ENCODE measurements around the gene LNX2.
A peak's percentile ranks its signal among the peaks of the same experiment; 100 is the strongest.

The LNX2 gene

GRCh38 chr13:27620377-27621115 lies at the start of gene LNX2:
LNX2 (minus strand) TSS chr13:27620529; CDS start chr13:27581703, 38,826 bp downstream.
- DNase-seq (ENCODE audit: low read depth, low spot score) = peak; percentile 96

DNA sequence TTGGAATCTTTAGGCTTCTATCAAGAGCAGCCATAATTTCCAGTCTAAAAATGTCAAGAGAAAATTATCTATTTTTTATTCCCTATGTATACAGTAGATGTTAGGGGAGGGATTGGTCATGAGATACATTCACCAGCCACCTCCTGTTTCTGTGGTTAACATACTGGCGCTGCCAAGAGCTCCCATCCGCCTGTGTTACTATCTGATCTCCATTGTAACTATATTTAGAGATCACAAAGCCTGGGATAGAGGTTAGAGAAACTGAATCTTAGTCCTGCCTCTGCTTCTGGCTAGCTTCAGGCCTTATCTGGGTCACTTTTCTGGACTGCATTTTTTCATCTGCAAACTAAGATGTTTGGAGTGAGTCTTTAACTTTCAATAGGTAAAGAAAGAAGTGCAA lies 47.6 kb upstream of the LNX2 start:
- no peak for DNase-seq (ENCODE audit: low read depth, low spot score)

GRCh38 chr13:27666951-27667350 lies 46.6 kb upstream of the LNX2 start:
- DNase-seq (ENCODE audit: low read depth, low spot score) = no peak

DNA sequence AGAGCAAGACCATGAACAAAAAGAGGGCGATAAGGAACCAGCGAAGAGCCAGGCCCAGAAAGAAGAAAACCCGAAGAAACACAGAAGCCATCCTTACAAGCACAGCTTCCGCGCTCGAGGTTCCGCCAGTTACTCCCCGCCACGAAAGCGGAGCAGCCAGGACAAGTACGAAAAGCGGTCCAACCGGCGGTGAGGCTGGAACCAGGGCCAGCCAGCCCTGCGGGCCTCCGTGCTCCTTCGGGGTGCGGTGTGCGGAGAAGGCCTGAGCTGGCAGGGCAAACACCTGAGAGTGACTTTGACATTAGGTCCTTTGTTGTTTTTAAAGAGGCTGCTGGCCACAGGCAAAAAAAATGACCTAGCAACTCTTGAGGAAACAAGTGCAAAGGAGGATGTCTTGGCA lies 45.4 kb upstream of the LNX2 start:
- no peak for DNase-seq (ENCODE audit: low read depth, low spot score)

DNA sequence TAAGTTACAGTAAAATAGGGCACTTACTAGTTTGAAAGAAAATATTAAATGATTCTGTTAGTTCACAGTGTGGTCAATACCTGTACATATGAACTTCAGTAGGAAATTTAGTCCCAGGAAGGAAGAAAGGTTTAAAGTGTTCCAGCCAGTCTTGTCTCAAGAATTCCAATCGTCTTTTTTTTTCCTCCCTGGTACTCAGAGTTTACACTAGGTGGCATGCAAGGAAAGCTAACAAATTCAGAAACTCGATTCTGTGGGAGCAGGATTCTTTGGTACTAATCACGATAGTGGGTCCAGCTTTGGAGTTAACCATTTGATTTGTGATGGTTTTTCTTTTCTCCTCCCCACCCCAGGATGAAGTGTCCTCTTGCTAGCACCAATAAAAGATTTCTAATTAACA lies 45.0 kb upstream of the LNX2 start:
- DNase-seq (ENCODE audit: low read depth, low spot score) = no peak

- no peak for DNase-seq (ENCODE audit: low read depth, low spot score)
Measured at GRCh38 chr13:27663947-27664346, 43.6 kb upstream of the LNX2 start.

GRCh38 chr13:27662738-27663470 lies 42.6 kb upstream of the LNX2 start:
- DNase-seq (ENCODE audit: low read depth, low spot score) = no peak

DNA sequence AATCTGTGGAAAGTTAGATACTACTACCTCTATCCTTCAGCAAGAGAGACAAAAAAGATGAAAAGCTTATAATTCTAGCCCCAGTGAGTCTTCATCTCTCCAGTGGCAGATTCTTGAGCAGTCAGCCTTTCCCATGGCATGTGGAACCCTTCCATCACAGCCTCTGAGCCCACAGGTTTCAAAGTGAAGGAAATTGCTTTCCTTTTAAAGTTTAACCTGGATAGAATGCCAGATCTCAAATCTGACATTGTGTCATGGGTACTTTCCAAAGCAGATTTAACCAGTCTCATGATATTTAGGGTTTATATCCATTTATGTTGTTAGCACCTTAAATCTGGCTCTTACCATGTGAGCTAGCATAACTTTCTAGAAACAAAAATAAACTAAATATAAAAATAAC lies 40.7 kb upstream of the LNX2 start:
- DNase-seq (ENCODE audit: low read depth, low spot score) = no peak

- DNase-seq (ENCODE audit: low read depth, low spot score) = no peak
Measured at GRCh38 chr13:27660511-27660910, 40.2 kb upstream of the LNX2 start.

GRCh38 chr13:27659145-27659865 lies 39.0 kb upstream of the LNX2 start:
- no peak for DNase-seq (ENCODE audit: low read depth, low spot score)

DNA sequence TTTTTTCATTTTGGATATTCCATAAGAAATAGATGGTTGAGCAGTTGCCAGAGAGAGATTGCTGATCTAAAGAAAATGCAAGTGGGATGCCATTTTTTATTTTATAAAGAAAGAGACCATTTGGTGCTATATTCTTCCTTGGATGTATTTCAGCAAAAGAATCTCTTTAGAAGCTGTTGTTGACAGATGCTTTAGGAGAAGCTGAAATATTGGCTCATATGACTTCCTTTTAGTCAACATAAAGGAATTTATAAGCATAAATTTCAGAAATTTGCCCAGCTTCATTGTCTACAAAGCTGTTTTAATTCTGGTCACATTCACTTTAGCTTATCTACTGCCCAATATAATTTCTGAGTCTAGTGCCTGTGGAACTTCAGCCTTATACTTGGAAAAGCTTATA lies 38.2 kb upstream of the LNX2 start:
- no peak for DNase-seq (ENCODE audit: low read depth, low spot score)

- DNase-seq (ENCODE audit: low read depth, low spot score) = no peak
Measured at GRCh38 chr13:27657724-27658123, 37.4 kb upstream of the LNX2 start.

DNA sequence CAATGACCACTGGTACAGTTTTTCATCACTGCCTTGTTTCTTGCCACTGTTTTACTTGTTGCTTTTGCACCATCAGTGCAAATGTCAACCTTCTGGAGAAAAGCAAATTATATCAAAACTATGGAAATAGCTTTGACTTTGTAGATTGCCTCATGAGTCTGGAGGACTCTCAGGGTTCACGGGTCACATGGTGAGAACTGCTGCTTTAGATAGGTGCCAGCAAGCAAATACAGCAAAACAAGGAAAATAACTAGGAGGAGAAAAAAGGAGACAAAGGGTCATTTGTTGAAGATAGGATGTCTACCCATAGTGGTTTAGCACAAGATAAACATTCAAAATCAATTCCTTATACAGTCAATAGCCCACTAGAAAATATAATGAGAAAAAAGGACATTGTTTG lies 34.5 kb upstream of the LNX2 start:
- DNase-seq (ENCODE audit: low read depth, low spot score) = no peak

DNA sequence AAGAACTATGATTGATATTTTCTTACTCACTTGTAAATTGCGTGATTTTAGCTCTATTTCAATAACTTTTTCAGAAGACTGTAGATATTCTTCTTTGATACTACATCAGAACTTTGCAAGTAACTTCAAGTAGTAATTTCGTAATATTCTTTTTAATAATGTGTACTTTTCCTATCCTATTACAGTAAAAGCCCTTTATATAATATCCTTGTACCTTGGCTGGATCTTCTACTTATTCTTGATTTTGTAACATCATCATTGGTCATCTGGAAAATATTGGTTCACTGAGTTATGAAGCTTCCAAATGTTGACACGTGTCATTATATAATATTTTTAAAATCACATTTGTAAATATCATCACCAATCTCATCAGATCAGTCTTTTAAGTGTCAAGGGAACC lies 33.7 kb upstream of the LNX2 start:
- DNase-seq (ENCODE audit: low read depth, low spot score) = no peak

DNA sequence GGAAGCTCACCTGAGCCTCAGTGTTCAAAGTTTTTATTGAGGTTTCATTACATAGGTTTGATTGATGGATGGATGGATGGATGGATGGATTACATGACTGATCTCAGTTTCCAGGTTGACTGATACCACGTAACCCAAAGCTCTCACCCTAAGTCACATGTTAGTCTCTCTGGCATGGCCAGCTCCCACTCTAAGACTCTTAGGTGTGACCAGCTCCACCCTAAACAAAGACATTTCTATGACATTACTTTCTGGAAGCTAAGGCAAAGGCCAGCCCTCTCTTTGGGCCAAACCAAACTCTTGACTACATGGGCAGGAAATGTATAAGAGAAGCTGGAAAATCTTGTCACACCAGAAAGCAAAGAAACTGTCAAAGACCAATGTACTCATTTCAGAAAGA lies 30.0 kb upstream of the LNX2 start:
- no peak for DNase-seq (ENCODE audit: low read depth, low spot score)

- DNase-seq (ENCODE audit: low read depth, low spot score) = no peak
Measured at GRCh38 chr13:27644302-27644701, 24.0 kb upstream of the LNX2 start.

GRCh38 chr13:27643334-27644132 lies 23.2 kb upstream of the LNX2 start:
- DNase-seq (ENCODE audit: low read depth, low spot score) = no peak

DNA sequence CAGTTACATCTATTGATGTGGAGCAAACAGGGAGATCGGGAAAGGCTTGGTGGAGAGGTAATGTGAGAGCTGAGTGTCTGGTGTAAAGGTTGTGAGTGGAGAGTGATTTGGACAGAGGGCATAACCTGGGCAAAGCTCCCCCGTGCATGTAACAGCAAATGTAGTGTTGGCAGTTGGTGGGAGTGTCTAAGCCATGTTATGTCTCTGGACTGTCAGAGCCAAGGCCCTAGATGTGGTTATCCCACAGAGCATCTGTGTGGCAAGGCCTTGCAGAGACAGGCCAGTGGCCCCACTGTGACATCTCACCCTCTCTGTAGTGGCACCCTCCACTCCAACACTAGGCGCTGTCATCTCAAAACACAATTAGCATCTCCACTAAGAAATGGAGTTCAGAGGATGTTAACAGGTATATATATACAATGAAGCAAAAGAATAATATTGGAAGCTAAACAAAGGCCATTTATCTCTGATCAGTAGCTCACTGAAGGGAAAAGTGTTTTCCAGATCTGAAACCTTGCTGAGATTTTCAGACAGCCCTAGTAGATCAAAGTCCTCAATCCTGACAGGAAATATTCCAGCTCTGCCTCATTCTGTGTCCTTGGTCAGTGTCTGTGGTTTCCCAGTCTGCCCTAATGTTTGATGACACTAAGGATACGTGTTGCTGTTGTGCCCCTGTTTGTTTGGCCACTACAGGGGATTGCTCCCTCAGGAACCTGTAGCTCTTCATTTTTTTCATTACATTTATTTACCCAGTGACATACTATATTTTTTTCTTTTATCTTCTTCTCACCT lies 21.6 kb upstream of the LNX2 start:
- DNase-seq (ENCODE audit: low read depth, low spot score) = no peak

DNA sequence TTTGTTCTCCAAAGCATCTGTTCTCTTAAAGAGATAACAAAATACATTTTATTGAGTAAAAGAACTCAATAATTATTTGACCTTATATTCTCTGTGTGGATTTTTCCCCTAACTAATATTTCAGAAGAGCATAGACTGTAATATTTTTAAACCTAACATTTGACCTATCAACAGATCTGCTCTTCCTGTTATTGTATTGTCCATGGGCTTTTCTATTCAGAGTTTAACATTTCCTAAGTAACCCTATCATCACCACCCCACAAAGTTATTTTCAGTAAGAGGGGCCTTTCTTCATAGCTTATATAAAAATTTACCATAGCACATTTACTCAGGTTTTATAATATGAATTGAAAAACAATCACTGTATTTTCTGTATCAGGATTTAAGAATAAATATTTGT lies 18.9 kb upstream of the LNX2 start:
- DNase-seq (ENCODE audit: low read depth, low spot score) = no peak

- no peak for DNase-seq (ENCODE audit: low read depth, low spot score)
Measured at GRCh38 chr13:27638521-27638920, 18.2 kb upstream of the LNX2 start.

DNA sequence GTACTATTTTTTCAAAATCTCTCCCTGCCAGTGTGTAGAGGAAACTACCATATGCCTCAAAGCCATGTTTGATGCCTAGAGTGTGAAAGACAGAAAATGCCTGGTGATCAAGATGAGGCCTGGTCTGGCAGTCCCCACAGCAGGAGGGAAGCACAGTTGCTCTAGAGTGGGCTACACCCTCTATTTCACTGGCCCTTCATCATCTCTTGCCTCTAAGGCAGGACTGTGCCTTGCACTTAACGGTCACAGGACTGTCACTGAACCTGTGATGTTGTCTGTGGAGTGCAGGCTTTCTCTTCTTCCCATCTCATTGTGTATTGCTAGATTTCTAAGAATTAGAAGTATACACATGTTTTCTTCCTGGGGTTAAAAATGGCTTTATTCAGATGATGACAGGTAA lies 17.7 kb upstream of the LNX2 start:
- DNase-seq (ENCODE audit: low read depth, low spot score) = no peak
